ENCODE data around the gene OR4M1.
"Not testable (repeated sequence)": the region's sequence is repeated elsewhere in the genome, so short reads cannot be mapped to it uniquely, and the experiment has no call there.

Gene OR4M1, protein sequence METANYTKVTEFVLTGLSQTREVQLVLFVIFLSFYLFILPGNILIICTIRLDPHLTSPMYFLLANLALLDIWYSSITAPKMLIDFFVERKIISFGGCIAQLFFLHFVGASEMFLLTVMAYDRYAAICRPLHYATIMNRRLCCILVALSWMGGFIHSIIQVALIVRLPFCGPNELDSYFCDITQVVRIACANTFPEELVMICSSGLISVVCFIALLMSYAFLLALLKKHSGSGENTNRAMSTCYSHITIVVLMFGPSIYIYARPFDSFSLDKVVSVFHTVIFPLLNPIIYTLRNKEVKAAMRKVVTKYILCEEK

DNA sequence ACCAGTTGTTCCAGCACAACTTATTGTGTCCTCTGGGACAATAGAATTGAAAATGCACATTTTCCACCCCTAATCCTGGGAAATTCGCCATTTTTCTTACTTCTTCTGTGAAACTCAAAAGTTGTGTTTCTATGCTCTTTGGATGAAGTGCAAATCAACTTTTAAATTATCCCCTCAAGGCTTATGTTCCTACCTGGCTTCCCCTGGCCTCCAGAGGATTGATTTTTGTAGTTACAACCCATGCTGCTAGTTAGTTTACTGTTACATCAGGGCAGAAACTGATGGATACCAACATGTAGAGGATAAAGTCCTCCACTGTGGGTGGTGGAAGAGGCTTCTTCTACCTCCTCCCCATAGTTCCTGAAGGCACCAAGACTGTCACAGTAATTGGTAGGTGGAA is at the start of gene OR4M1:
Gene OR4M1, plus strand, starts transcription at position 301 of the 400 bp plus-strand sequence. CDS start 6,819 bp downstream, outside the sequence.
- DNase-seq (ENCODE audit: low spot score): not testable (repeated sequence)

DNA sequence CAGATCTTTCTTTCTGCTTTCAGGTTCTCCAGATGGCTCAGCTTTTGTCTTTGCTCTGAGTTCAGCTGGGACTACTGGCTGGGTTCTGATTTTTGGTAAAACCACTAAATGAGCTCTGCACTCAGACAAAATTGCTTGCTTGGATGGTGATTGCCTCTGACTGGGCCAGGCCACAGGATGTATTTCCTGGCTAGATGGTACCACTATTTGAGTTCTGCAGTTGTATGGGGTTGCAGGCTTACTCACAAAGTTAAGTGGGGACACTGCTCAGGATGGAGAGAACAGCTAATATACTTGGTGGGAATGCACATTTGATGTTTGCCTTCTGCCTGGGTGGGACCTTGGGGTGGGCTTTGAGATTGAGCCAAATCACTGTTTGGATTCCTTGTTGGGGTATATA is 43.9 kb upstream of the OR4M1 start:
- no peak for DNase-seq (ENCODE audit: low spot score)

DNA sequence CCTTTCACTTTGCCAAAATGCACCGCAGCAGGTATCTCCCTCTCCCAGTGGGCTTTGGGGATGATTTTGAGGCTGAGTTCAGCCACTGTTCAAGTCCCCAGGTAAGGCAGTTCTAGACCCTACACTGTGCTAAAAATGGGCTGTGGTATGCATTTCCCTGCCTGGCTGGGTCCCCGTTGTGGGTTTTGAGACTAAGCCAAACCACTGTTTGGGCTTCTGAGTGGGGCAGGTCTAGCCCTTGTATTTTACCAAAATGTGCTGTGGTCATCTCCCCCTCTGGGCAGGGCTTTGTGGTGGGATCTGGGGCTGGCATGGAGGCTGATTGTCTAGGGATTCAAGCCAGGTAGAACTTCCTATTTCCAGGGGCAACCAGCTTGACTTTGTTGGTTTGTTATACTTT is 43.5 kb upstream of the OR4M1 start:
- no peak for DNase-seq (ENCODE audit: low spot score)

DNA sequence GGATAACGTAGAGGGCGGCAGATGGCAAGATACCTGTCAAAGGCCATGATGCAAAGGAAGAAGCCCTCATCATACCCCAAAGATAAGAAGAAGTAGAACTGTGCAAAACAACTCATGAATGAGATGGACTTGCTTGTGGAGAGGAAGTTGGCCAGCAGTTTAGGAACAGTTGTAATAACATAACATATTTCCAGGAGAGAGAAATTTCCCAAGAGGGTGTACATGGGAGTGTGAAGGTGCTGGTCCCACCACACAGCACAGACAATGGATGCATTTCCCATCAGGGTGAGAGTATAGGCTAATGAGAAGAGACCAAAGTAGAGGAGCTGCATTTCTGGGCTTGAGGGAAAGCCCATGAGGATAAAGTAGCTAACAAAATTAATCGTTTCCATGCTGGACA is 39.4 kb upstream of the OR4M1 start:
- DNase-seq (ENCODE audit: low spot score): not testable (repeated sequence)

DNA sequence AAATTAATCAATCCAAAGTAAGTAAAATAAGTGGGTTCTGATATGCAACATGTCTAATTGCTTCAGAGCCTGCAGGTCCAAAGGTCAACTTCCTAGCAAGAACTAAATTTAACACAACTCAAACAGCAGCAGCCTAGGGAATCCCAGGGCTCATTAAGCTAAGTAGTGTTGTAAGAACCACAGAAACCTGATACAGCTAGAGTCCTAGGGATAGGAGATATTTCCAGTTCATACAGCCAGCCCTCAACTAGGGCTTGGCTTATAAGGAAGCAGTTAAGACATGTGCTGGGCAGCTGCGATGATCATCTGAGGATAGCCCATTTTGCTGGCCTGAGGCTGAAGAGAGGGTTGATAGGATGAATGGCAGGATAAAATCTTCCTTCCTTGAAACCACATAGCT is 30.0 kb upstream of the OR4M1 start, which contains the start of gene OR4Q3:
Gene OR4Q3, plus strand, starts transcription at position 316 of the 400 bp plus-strand sequence.
- DNase-seq (ENCODE audit: low spot score): no peak

DNA sequence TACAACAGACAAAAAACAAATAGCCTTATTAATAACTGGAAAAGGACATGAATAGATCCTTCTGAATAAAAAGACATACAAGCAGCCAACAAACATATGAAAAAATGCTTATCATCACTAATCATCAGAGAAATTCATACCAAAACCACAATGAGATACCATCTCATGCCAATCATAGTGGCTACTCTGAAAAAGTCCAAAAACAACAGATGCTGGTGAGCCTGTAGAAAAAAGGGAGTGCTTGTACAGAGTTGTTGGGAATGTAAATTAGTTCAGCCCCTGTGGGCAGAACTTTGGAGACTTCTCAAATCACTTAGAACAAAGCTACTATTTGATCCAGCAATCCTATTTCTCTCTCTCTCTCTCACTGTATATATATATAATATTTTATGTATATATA is 21.0 kb upstream of the OR4M1 start:
- DNase-seq (ENCODE audit: low spot score): not testable (repeated sequence)

DNA sequence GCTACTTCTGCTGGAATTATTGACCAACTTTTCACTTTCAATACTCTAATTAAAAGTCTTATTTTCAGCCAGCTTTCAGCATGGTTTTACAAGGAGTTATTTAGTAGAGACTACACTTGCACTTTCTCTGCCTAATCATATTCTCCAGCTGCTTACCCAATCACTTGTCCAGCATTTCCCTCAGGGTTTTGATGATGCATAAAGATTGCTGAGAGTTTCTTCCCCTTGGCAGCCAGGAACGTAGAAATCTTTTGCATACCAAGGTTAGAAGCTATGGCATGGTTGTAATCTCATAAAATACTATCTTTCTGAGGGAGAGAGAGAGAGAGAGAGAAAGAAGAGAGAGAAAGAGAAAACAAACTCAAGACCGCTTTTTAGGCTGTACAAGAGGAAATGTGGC is 19.1 kb upstream of the OR4M1 start:
- no peak for DNase-seq (ENCODE audit: low spot score)

DNA sequence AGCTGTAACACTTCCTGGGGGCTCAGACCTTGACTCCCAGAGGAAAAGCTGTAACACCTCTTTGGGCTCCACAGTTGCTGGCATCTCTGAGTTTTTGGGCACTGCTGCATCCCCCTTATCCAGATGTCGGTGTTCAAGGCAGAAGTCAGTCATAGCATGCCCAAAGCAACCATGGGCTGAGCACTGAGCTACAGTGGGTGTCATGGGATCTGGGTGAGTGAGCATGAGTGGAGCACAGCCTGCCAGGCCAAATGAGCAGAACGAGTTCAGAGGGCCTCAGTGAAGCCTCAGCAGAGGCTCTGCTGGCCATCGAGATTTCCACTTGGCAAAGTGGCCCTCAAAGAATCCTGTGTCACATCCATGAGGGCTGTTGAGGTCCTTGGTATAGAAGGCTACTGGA is 1.8 kb upstream of the OR4M1 start:
- not testable (repeated sequence) for DNase-seq (ENCODE audit: low spot score)

DNA sequence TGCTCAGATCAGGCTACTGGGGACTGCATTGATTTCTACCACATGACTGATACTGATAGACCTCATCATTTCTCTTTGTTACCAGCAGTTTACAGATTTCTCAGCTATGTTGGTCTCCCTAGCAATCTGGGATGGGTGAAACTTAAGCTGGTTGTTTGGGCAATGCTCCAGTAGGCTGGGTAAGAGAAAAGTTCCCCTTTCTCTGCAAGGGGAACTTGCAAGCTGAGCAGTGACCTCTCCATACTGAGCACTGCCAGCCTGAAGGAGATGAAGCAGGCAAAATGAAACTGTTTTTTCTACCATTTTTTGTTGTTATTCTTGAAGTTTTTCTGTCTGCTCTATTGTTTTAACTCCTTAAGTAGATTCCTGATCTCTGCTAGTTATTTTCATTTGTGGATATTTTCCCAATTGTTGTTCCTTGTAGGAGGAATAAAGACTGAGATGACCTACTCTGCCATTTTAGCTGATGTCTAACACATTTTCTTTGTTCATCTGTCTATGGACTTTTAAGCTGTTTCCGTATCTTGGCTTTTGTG is 1.3 kb upstream of the OR4M1 start:
- no peak for DNase-seq (ENCODE audit: low spot score)

DNA sequence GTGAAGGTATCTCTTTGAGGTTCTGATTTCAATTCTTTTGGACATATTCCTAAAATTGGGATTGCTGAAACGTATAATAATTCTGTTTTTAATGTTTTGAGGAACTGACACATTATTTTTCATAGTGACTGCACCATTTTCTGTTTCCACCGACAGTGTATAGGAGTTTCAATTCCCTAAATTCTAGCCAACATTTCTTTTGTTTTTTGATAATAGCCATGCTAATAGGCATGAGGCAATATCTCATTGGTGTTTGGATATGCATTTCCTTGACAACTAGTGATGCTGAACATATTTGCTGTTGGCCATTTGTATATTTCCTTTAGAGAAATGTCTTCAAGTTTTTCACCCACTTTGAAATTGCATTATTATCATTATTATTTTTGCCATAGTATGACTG is 850 bp upstream of the OR4M1 start:
- not testable (repeated sequence) for DNase-seq (ENCODE audit: low spot score)

DNA sequence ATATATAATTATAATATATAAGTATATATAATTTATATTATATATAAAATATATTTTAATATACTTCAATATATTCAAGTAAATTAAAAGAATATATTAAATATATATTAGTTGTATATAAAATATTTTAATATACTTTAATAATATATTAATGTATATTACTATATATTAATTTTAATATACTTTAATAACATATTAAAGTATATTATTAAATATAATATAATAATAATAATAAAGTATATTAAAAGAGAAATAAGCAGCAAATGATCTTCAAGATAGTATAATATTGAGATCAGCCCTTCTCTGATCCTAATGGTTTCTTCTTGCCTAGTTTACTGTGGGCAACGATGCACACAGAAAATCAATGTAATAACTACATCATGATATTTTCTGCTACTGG is 2.3 kb downstream of the OR4M1 start:
- no peak for DNase-seq (ENCODE audit: low spot score)

DNA sequence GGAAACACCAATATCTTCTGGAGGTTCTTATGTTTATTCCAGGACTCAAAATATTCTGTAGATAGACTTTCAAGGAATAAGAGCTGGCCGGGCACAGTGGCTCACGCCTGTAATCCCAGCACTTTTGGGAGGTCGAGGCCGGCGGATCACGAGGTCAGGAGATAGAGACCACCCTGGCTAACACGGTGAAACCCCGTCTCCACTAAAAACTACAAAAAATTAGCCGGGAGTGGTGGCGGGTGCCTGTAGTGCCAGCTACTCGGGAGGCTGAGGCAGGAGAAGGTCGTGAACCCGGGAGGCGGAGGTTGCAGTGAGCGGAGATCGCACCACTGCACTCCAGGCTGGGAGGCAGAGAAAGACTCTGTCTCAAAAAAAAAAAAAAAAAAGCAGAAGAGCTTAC is 12.5 kb downstream of the OR4M1 start:
- DNase-seq (ENCODE audit: low spot score): not testable (repeated sequence)

DNA sequence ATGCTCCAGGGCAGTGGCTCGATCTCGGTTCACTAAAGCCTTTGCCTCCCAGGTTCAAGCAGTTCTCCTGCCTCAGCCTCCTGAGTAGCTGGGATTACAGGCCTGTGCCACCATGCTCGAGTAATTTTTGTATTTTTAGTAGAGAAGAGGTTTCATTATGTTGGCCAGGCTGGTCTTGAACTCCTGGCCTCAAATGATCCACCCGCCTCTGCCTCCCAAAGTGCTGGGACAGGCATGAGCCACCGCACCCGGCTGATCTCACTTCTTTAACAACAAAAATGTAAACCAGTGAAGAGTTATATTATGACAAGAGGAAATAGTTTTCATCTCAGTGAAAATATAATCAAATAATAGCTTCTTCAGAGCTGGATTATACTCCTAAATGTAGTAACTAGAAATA is 14.0 kb downstream of the OR4M1 start:
- DNase-seq (ENCODE audit: low spot score): not testable (repeated sequence)

DNA sequence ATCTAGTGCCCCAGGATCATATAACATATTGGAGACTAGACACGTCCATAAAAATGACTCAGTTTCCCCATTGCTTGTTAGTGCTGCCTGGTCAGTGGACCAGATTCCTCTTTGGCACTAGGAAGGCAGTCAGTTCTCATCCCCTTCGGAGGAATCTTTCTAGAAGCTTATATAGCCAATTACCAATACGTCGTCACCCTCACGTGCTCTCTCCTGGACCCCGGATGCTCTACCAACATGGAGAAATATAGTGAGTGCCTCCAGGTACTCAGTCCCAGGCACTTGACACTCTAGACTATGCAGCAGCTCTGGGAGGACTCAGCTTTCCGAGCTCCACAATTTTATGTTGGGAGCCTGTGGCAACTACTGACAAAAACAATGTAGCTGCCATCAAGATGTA is 14.8 kb downstream of the OR4M1 start:
- not testable (repeated sequence) for DNase-seq (ENCODE audit: low spot score)

DNA sequence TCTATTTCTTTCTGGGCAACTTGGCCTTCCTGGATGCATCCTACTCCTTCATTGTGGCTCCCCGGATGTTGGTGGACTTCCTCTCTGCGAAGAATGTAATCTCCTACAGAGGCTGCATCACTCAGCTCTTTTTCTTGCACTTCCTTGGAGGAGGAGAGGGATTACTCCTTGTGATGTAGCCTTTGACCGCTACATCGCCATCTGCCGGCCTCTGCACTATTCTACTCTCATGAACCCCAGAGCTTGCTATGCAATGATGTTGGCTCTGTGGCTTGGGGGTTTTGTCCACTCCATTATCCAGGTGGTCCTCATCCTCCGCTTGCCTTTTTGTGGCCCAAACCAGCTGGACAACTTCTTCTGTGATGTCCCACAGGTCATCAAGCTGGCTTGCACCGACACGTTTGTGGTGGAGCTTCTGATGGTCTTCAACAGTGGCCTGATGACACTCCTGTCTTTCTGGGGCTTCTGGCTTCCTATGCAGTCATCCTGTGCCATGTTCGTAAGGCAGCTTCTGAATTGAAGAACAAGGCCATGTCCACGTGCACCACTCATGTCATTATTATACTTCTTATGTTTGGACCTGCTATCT is 23.3 kb downstream of the OR4M1 start:
- DNase-seq (ENCODE audit: low spot score): not testable (repeated sequence)

DNA sequence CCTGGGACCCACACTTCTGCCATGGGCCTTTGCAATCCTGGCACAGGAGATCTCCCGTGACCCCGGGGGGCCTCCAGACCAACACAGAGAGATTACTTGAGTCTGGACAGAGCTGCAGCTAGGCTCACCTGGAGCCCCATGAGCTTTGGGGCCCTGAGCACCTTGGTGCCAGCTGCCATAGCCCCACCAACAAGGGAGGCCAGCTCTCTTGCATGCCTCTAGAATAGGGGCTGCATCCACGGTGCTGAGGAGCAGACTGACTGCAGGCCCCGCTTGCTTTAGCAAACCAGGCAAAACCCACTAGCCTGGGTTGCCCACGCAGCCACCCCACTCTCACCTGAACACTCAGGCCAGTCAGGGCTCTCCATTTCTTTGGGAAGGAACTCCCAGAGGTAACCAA is 26.6 kb downstream of the OR4M1 start:
- DNase-seq (ENCODE audit: low spot score): no peak

DNA sequence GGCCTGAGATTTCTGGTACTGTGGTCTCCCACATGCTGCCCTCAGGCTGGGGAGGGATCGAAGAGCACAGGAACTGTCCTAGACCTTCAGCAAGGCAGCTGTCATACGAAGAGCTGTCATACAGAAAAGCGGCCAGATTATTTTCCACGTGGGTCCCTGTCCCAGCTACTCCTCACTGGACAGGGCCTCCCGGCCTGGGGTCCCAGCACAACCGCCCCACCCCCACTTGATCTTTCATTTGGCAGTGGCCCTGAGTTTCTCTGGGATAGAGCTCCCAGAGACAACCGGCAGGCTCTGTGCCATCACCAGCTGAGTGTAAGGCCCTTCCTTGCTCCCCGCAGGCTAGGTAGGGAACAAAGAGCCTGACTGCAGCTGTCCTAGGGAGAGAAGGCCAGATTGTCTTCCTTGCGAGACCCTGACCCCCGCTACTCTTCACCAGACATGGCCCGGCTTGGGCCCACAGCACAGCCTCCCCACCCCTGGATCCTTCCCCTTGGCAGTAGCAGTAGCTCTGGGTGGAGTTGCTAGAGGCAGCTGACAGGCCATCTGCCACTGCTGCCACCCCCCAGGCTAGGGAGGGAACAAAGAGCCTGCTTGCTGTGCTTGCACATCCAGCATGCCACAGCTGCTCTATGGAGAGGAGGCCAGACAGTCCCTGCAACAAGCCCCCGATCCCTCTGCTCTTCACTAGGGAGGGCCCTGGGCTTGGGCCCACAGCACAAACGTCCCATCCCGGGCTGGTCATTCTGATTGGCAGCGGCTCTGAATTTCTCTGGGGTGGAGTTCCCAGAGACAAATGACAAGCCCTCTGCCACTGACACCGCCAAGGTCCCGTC is 27.2 kb downstream of the OR4M1 start:
- no peak for DNase-seq (ENCODE audit: low spot score)

DNA sequence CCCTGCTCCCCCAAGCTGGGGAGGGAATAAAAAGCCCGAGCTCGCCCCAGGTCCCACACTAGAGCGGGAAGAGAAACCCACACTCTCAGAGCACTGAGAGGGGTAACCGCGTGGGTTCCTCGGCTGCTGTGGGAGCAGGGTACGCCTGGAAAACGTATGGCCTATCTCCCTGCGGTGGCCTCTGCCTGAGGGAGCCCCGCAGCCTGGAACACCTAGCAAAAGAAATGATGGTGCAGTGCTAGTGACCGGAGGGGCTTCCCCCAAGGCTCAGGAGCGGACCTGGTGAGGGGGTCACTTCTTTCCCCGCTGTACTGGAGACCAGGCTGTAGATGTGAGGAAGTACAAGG is 27.8 kb downstream of the OR4M1 start:
- DNase-seq (ENCODE audit: low spot score): no peak

DNA sequence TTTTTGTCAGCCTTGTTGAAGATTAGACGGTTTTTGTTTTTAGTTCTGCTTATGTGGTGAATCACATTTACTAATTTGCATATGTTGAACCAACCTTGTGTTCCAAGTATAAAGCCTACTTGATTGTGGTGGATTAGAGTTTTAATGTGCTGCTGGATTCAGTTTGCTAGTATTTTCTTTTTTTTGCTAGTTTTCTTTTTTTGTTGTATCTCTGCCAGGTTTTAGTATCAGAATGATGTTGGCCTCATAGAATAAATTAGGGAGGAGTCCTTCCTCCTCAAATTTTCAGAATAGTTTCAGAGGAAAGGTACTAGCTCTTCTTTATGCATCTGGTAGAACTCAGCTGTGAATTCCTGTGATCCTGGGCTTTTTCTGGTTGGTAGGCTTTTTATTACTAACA is 30.2 kb downstream of the OR4M1 start, which contains the start of gene OR4N2:
Gene OR4N2, plus strand, starts transcription at position 301 of the 400 bp plus-strand sequence. CDS start 23,679 bp downstream, outside the sequence.
- DNase-seq (ENCODE audit: low spot score): not testable (repeated sequence)

DNA sequence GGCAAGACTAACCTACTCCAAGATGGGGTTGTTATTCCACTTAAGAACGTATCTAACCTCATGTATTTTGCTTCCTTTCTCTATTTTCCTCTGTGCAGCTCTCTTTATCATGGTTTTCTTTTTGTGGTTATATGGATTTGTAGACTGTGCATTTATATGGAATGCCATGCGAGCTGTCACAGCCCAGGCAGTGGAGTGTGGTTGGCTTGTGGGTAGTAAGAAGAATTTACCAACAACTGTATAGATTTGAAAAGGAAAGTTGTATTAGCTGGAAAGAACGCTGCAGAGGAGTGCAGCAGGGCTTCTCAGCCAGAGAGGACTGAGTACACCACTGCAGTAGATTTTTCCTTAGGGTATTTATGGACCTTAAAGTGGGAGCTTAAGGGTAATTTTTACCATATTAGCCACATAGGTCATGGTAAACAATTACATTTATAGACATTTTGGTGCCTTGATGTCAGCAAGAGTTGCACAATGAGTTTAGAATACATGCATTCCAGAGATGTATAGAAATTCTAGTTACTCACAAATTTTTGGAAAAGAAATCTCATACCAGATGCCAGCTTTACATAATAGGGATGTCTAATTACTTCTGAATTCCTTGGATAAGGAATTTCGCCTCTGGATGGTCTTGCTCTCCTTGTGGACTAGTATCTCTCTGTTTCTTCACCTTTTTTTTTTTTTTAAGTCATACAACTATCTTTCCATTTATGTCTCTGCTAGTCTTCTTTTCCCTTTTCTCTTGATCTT is 40.0 kb downstream of the OR4M1 start:
- not testable (repeated sequence) for DNase-seq (ENCODE audit: low spot score)

DNA sequence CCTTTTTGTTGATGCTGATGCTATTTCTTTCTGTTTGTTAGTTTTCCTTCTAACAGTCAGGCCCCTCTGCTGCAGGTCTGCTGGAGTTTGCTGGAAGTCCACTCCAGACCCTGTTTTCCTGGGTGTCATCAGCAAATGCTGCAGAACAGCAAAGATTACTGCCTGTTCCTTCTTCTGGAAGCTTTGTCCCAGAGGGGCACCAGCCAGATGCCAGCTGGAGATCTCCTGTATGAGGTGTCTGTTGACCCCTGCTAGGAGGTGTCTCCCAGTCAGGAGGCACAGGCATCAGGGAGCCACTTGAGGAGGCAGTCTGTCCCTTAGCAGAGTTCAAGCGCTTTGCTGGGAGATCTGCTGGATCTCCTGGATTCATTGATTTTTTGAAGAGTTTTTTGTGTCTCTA is 46.6 kb downstream of the OR4M1 start:
- DNase-seq (ENCODE audit: low spot score): not testable (repeated sequence)

DNA sequence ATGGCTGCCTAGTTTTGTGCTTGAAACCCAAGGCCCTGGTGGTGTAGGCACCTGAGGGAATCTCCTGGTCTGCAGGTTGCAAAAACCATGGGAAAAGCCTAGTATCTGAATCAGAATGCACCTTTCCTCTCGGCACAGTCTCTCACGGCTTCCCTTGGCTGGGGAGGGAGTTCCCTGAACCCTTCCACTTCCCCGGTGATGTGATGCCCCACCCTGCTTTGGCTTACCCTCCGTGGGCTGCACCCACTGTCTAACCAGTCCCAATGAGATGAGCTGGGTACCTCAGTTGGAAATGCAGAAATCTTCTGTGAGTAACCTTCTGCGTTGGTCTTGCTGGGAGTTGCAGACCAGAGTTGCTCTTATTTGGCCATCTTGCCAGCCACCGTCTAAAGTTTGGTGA is 47.7 kb downstream of the OR4M1 start:
- not testable (repeated sequence) for DNase-seq (ENCODE audit: low spot score)

All from NAMALWA (cell line).